Embryonic facial prominence (tissue), 1 donor: ENCODE results near the gene TSTD1.
"Not testable (repeated sequence)": the region's sequence is repeated elsewhere in the genome, so short reads cannot be mapped to it uniquely, and the experiment has no call there.

Experiments used
- DNase-seq: peaks from one replicate; pipeline ENCODE4 v3.0.0-alpha.2; 2016; ENCODE audit errors: extremely low spot score

Gene TSTD1

GRCh38 chr1:161037661-161038522 lies 872 bp downstream of the TSTD1 start:
- no peak for DNase-seq

DNA sequence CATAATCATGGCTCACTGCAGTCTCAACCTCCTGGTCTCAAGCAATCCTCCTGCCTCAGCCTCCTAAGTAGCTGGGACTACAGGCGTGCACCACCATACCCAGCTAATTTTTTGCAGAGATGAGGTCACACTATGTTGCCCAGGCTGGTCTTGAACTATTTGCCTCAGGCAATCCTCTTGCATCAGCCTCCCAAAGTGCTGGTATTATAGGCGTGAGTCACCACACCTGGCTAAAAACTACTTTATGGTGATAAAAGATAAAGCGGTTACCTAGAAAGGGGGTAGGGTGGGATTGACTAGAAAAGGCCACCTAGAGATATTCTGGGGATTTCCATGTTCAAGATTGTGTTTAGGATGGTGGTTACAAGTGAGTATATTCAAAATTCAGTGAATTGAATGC lies 5.0 kb downstream of the TSTD1 start:
- DNase-seq = no peak

GRCh38 chr1:161032409-161032808 lies 6.4 kb downstream of the TSTD1 start:
- DNase-seq = no peak

DNA sequence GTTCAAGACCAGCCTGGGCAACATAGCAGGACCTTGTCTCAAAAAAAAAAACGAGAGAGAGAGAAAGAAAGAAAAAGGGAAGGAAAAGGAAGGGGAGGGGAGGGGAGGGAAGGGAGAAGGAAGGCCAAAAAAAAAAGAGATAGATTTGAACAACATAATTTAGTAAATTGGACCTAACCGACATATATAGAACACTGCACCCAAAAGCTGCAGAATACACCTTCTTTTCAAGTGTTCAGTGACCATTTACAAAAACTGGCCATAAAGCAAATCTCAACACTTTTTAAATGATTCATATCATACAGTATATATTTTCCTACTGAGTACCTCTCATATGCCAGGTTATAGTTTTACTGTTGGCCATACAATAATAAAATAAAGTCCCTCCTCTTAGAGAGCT lies 6.9 kb downstream of the TSTD1 start:
- DNase-seq = no peak

DNA sequence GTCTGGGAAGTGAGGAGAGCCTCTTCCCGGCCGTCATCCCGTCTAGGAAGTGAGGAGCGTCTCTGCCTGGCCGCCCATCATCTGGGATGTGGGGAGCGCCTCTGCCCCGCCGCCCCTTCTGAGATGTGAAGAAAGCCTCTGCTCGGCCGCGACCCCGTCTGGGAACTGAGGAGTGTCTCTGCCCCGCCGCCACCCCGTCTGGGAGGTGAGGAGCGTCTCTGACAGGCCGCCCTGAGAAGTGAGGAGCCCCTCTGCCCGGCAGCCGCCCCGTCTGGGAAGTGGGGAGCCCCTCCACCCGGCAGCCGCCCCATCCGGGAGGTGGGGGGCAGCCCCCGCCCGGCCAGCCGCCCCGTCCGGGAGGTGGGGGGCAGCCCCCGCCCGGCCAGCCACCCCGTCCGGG lies 9.3 kb downstream of the TSTD1 start:
- not testable (repeated sequence) for DNase-seq

GRCh38 chr1:161026954-161027353 lies 11.8 kb downstream of the TSTD1 start:
- not testable (repeated sequence) for DNase-seq

DNA sequence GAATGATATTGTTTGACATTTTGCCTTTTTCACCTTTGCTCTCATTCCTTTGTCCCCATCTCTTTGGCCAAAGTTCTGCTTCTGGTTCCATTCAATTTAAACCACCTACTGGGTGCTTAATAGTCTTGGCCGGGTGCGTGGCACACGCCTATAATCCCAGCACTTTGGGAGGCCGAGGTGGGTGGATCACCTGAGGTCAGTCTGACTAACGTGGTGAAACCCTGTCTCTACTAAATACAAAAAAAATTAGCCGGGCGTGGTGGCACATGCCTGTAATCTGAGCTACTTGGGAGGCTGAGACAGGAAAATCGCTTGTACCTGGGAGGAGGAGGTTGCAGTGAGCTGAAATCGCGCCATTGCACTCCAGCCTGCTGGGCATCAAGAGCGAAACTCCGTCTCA lies 16.3 kb downstream of the TSTD1 start:
- not testable (repeated sequence) for DNase-seq

- DNase-seq = no peak
Measured at GRCh38 chr1:161021970-161022353, 16.8 kb downstream of the TSTD1 start.

GRCh38 chr1:161021165-161021969 lies 17.4 kb downstream of the TSTD1 start:
- DNase-seq = peak; percentile 79

GRCh38 chr1:161020509-161021164 lies 18.1 kb downstream of the TSTD1 start, which contains the start of gene F11R:
F11R (minus strand) TSS chr1:161021152; CDS start chr1:161021073, 79 bp downstream.
- no peak for DNase-seq

DNA sequence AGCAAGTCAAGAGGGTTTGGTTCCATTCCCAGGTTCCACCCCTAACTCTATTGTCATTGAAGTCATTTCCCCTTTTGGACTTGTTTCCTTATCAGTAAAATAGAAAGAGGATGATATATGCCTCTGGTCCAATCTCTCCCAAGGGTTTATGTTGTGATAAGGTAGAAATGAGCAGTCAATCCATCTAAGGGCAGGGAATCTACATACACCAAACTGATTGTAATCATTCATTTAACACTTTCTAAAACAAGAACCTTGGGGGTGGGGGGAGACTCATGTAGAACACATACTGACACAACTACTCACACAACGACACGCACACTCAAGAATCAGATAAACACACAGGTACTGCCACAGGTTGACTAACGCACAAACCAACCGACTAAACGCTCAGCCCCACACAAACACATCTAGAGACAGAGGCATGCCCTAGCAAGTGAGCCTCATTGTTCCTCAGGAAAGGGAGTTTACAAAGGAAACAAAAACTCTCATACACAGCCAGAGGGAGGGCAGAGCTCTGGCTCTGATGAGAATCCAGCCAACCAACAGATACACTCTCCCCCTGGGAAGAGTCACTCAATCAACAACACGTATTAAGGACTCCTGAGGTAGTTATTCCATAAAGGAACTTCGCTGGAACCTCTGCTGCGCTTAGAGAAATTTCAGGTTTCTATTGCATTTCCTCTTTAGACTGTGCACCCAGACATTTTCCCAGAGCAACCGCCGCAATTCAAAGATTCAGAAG lies 18.8 kb downstream of the TSTD1 start:
- no peak for DNase-seq

- DNase-seq = not testable (repeated sequence)
Measured at GRCh38 chr1:161019111-161019660, 19.6 kb downstream of the TSTD1 start.

DNA sequence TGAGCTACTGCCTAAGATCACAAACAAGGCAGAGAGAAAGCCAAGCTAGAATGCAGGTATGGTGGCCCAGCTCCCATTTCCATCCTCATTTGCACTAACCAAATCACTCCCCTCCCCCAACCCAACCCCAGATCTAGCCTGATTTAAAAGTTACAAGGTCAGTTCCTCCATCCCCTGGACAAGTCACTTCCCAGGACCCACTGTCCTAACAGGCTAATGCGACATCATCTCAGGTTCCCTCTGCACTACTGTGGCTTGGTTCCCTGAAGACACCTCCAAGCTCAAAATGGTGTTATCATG lies 20.2 kb downstream of the TSTD1 start:
- DNase-seq = no peak

- DNase-seq = no peak
Measured at GRCh38 chr1:161017756-161018630, 20.8 kb downstream of the TSTD1 start.

DNA sequence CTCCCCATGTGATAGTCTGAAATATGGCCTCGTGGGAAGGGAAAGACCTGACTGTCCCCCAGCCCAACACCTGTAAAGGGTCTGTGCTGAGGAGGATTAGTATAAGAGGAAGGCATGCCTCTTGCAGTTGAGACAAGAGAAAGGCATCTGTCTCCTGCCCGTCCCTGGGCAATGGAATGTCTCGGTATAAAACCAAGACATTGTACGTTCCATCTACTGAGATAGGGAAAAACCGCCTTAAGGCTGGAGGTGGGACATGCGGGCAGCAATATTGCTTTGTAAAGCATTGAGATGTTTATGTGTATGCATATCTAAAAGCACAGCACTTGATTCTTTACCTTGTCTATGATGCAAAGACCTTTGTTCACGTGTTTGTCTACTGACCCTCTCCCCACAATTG lies 21.6 kb downstream of the TSTD1 start:
- not testable (repeated sequence) for DNase-seq

DNA sequence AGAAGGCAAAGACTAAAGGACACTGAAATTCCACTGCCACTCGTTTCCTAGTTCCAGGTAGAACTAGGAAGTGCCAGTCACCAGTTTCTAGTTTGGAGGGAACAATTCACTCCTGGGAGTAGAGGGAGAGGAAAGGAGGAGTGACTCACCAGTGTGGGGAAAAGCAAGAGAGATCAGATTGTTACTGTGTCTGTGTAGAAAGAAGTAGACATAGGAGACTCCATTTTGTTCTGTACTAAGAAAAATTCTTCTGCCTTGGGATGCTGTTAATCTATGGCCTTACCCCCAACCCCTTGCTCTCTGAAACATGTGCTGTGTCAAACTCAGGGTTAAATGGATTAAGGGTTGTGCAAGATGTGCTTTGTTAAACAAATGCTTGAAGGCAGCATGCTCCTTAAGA lies 22.1 kb downstream of the TSTD1 start:
- not testable (repeated sequence) for DNase-seq

DNA sequence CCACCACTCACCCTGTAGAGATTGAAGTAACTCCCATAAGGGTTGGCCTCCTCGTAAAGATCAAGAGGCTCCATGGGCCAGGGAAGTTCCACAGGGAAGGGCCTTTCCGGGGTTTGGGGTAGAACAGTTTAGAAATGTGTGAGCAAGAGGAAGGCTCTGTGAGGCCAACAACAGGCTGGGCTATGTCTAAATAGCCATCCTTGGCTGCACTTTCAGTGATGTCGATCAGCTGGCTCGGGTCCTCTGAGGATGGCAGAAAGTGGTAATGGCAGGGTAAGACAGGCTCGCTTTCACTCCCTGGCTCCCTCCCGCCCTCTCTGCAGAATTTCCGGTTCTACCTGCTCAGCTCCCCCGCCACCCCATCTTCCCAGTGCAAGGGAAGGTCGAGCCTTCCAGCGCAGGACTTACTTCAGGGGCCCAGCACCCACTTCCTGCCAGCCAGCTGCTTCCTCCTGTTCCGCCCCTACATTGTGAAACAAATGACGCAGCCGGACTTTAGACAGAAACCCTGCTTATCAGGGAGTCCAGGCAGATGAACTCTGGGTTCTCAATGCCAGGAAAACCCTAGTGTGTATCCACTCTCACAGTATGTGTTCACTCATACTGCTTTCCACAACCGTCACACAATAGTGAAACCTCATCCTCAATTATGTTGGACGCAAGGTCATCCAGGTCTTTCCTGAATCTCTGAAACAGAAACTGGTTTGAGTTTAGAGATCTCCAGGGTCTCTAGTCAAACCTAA lies 25.1 kb downstream of the TSTD1 start:
- DNase-seq = no peak

GRCh38 chr1:161013131-161013487 lies 25.7 kb downstream of the TSTD1 start:
- DNase-seq = no peak

GRCh38 chr1:161012420-161012819 lies 26.3 kb downstream of the TSTD1 start:
- no peak for DNase-seq
